ENCODE measurements around the gene HOXB4. TPM values are rescaled to one million over a fixed set of nuclear protein-coding genes. Genes with fewer than 3 reads are reported as not detected.

Gene HOXB4
- total and polyA plus RNA-seq, 2 of the 4 experiments (the other 2 are of a cell fraction), result 2.0 to 8.5 TPM

DNA sequence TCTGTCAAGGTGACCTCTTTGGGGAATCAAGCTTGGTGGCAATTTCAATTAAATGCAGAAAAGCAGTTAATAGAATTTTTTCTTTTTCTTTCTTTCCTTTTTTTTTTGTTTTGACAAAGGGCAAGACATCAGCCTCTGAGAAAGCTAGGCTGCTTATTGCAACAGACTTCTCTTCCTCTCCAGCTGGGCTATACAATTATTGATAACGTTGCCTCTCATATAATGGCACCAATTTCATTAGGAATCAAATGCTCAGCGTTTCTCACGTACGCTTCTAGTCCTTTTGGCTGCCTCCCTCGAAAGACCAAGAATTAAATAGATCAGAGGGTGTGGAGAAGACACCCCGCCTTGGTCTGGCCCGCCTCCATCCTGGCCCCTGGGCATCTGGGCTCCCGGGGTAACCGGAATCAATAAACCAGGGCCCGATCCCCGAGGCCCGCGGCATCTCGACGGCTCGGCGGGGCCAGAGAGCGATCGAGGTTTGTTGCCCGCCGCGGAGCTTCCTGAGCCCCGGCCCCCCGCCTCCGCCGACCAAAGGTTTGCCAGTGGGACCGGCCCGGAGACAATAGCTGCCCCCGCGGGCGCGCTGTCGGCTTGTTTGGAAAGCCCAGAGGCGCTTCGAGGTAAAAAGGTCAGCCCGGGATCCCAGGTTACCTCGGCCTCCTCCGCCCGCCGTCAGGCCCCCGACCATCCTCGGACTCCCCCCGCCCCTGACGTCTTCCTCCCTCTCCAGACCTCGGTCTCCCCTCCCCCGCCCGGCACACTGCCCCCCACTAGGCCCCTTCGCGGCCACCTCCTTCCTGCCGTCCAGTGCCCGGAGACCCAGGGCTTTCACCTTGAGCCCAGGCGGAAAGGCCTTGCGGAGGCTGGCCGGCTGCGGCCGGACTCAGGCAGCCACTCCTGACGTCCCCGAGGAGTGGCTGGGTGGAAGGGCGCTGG, 51.3 kb downstream of the HOXB4 start:
- H4K91ac ChIP-seq (ENCODE audit: insufficient read depth, low read depth, low read length), result no peak overlapping the region
- H3K4me2 ChIP-seq (ENCODE audit: low read depth, low read length), result no peak overlapping the region
- WGBS, 2 experiments (ENCODE audit: extremely low coverage in 2 of 2, insufficient read length in 1 of 2), result 48% methylated on average over 27 of the region's 59 CpGs; no CpG with 5 or more reads in 1 of the 2 experiments
- H3K4me3 ChIP-seq (ENCODE audit: insufficient read depth, low read depth, low read length), result no peak overlapping the region
- no peak overlapping the region for H3K23ac ChIP-seq (ENCODE audit: low read depth, low read length)
- TF ChIP-seq RFX5 (IDR thresholded peaks at IDR 0.05; ENCODE audit: low read depth, low read length), result no peak
- TF ChIP-seq, protein P1, sequence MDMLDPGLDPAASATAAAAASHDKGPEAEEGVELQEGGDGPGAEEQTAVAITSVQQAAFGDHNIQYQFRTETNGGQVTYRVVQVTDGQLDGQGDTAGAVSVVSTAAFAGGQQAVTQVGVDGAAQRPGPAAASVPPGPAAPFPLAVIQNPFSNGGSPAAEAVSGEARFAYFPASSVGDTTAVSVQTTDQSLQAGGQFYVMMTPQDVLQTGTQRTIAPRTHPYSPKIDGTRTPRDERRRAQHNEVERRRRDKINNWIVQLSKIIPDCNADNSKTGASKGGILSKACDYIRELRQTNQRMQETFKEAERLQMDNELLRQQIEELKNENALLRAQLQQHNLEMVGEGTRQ (IDR thresholded peaks at IDR 0.05; ENCODE audit: low read depth, low read length), result no peak
- no peak for TF ChIP-seq POLR2A (IDR thresholded peaks at IDR 0.05; ENCODE audit: low read depth, low read length)
- TF ChIP-seq, protein P2, sequence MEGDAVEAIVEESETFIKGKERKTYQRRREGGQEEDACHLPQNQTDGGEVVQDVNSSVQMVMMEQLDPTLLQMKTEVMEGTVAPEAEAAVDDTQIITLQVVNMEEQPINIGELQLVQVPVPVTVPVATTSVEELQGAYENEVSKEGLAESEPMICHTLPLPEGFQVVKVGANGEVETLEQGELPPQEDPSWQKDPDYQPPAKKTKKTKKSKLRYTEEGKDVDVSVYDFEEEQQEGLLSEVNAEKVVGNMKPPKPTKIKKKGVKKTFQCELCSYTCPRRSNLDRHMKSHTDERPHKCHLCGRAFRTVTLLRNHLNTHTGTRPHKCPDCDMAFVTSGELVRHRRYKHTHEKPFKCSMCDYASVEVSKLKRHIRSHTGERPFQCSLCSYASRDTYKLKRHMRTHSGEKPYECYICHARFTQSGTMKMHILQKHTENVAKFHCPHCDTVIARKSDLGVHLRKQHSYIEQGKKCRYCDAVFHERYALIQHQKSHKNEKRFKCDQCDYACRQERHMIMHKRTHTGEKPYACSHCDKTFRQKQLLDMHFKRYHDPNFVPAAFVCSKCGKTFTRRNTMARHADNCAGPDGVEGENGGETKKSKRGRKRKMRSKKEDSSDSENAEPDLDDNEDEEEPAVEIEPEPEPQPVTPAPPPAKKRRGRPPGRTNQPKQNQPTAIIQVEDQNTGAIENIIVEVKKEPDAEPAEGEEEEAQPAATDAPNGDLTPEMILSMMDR (conservative IDR thresholded peaks at IDR 0.05; ENCODE audit: low read depth, low read length), result no peak
- ChIA-PET CTCF (no interaction called here), POLR2A (ENCODE audit: unreplicated experiment) (no interaction called here)
- no peak overlapping the region for H2AK9ac ChIP-seq (replicated peaks; ENCODE audit: low read depth, low read length, poor library complexity)
- H3K56ac ChIP-seq (ENCODE audit: extremely low read depth, insufficient read depth, low read length), result no peak overlapping the region
- no TSS peak for BruUV-seq (replicated peaks)
- no peak overlapping the region for H2BK15ac ChIP-seq (ENCODE audit: low read depth, low read length)
- H2BK5ac ChIP-seq (ENCODE audit: low read depth, low read length, poor library complexity, severe bottlenecking), result no peak overlapping the region
- no peak overlapping the region for H2BK120ac ChIP-seq (ENCODE audit: low read depth, low read length)
- H4K20me1 ChIP-seq (ENCODE audit: insufficient read depth, low read length), result no peaks in the 10 kb centered on the region
- no peak overlapping the region for H2BK20ac ChIP-seq (ENCODE audit: low read depth, low read length)
- 0 out of 2 replicates have a peak, but pooled peaks cover 1% of the 10 kb centered on the region for H3K9me1 ChIP-seq (ENCODE audit: insufficient read depth, low read length)
- peak overlapping the region; percentile 13 for H2AFZ ChIP-seq (replicated peaks; ENCODE audit: low read length, poor library complexity)
- no peaks in the 10 kb centered on the region for H3K79me1 ChIP-seq (ENCODE audit: low read depth in 1 of 2, low read length in 2 of 2)
- H3K4ac ChIP-seq (ENCODE audit: low read depth, low read length), result no peak overlapping the region
- no peak overlapping the region for H4K5ac ChIP-seq (ENCODE audit: low read depth, low read length)
- H3K27me3 ChIP-seq (ENCODE audit: control insufficient read depth, insufficient read depth, low read length), result peaks cover 14% of the 10 kb centered on the region
- H3K14ac ChIP-seq (replicated peaks; ENCODE audit: low read depth, low read length), result no peak overlapping the region
- H2AK5ac ChIP-seq (ENCODE audit: low read depth, low read length), result 0 out of 2 replicates have a peak overlapping the region, but pooled peaks have one; percentile 37
- H3K18ac ChIP-seq (ENCODE audit: low read depth, low read length), result no peak overlapping the region
- no peak for DNase-seq
- intact Hi-C loops (cut with micrococcal nuclease), result no loop called here
- peaks cover 11% of the 10 kb centered on the region for H3K4me1 ChIP-seq (ENCODE audit: control insufficient read depth, insufficient read depth, low read length)
- no peak overlapping the region for H4K8ac ChIP-seq (ENCODE audit: low read depth in 2 of 2, low read length in 2 of 2)
- no peaks in the 10 kb centered on the region for H3K9me3 ChIP-seq (ENCODE audit: control insufficient read depth, insufficient read depth, low read length)
- dilution Hi-C loops (cut with HindIII; ENCODE audit: low sequenced_read_pairs, unreplicated experiment), result no loop called here
- no peaks in the 10 kb centered on the region for H3K36me3 ChIP-seq (ENCODE audit: control insufficient read depth, insufficient read depth, low read length)
- no peak overlapping the region for H3K9ac ChIP-seq (ENCODE audit: low read depth, low read length)
- in situ Hi-C loops (cut with MboI; ENCODE audit: low sequenced_read_pairs), result no loop called here
- H3K27ac ChIP-seq (ENCODE audit: insufficient read depth, low read length), result no peak overlapping the region
- no peak for ATAC-seq (ENCODE audit: low read depth)

Other genes with a start within 250 kb of the HOXB4 start
- gene SKAP1, start 148.1 kb downstream of the HOXB4 start, total RNA-seq (2012; rRNA removed), result not detected in 2 replicates
- not detected in 2 replicates for gene SKAP1, start 148.1 kb downstream of the HOXB4 start, polyA plus RNA-seq (2012; rRNA removed)
- not detected in 2 replicates for gene HOXB1, start 47.3 kb downstream of the HOXB4 start, total RNA-seq (2012; rRNA removed)
- gene HOXB1, start 47.3 kb downstream of the HOXB4 start, polyA plus RNA-seq (2012; rRNA removed), result not detected in 2 replicates
- 2.7 and 3.1 TPM in 2 replicates for gene HOXB2, start 33.2 kb downstream of the HOXB4 start, total RNA-seq (2012; rRNA removed)
- 29.9 and 33.8 TPM in 2 replicates for gene HOXB2, start 33.2 kb downstream of the HOXB4 start, polyA plus RNA-seq (2012; rRNA removed)
- 6.3 and 8.6 TPM in 2 replicates for gene HOXB3, start 11.9 kb upstream of the HOXB4 start, total RNA-seq (2012; rRNA removed)
- gene HOXB3, start 11.9 kb upstream of the HOXB4 start, polyA plus RNA-seq (2012; rRNA removed), result 59.6 and 76.4 TPM in 2 replicates
- gene HOXB5, start 15.4 kb upstream of the HOXB4 start, total RNA-seq (2012; rRNA removed), result 0.54 and 0.56 TPM in 2 replicates
- gene HOXB5, start 15.4 kb upstream of the HOXB4 start, polyA plus RNA-seq (2012; rRNA removed), result 18.0 and 18.1 TPM in 2 replicates
- gene HOXB6, start 26.6 kb upstream of the HOXB4 start, total RNA-seq (2012; rRNA removed), result 11.1 and 11.9 TPM in 2 replicates
- gene HOXB6, start 26.6 kb upstream of the HOXB4 start, polyA plus RNA-seq (2012; rRNA removed), result 42.2 and 48.1 TPM in 2 replicates
- gene HOXB7, start 32.7 kb upstream of the HOXB4 start, total RNA-seq (2012; rRNA removed), result 1.8 and 3.3 TPM in 2 replicates
- 6.7 and 7.5 TPM in 2 replicates for gene HOXB7, start 32.7 kb upstream of the HOXB4 start, polyA plus RNA-seq (2012; rRNA removed)
- 0.54 and 0.56 TPM in 2 replicates for gene HOXB8, start 36.9 kb upstream of the HOXB4 start, total RNA-seq (2012; rRNA removed)
- gene HOXB8, start 36.9 kb upstream of the HOXB4 start, polyA plus RNA-seq (2012; rRNA removed), result 5.3 and 6.2 TPM in 2 replicates
- under 0.01 TPM in 1 of 2 replicates, not detected in the other for gene HOXB9, start 48.0 kb upstream of the HOXB4 start, total RNA-seq (2012; rRNA removed)
- 0.05 and 0.07 TPM in 2 replicates for gene HOXB9, start 48.0 kb upstream of the HOXB4 start, polyA plus RNA-seq (2012; rRNA removed)
- not detected in 2 replicates for gene PRAC1, start 144.2 kb upstream of the HOXB4 start, total RNA-seq (2012; rRNA removed)
- not detected in 2 replicates for gene PRAC1, start 144.2 kb upstream of the HOXB4 start, polyA plus RNA-seq (2012; rRNA removed)
- gene PRAC2, start 144.8 kb upstream of the HOXB4 start, total RNA-seq (2012; rRNA removed), result not detected in 2 replicates
- gene PRAC2, start 144.8 kb upstream of the HOXB4 start, polyA plus RNA-seq (2012; rRNA removed), result not detected in 2 replicates
- not detected in 2 replicates for gene HOXB13, start 150.4 kb upstream of the HOXB4 start, total RNA-seq (2012; rRNA removed)
- not detected in 2 replicates for gene HOXB13, start 150.4 kb upstream of the HOXB4 start, polyA plus RNA-seq (2012; rRNA removed)
- not detected in 2 replicates for gene TTLL6, start 238.9 kb upstream of the HOXB4 start, total RNA-seq (2012; rRNA removed)
- not detected in 2 replicates for gene TTLL6, start 238.9 kb upstream of the HOXB4 start, polyA plus RNA-seq (2012; rRNA removed)